DOHH2 (cell line): ENCODE measurements around the gene ZBTB7C.

ENCODE experiments used
- CTCF ChIP-seq: fragments of 200-600 bp; sonication (generic); IDR thresholded peaks from one replicate; pipeline ENCODE4 v1.5.1; 2014; ENCODE audit warnings: antibody characterized with exemption, mild to moderate bottlenecking, low read depth, low read length; ENCODE audit not compliant: poor library complexity, severe bottlenecking
- EZH2phosphoT487 ChIP-seq: fragments of 200-600 bp; sonication (generic); IDR thresholded peaks from 2 replicates; pipeline ENCODE4 v1.6.1; 2017; ENCODE audit warnings: borderline replicate concordance, mild to moderate bottlenecking, antibody characterized with exemption, low read length, moderate library complexity, mixed read lengths

GRCh38 chr18:48374423-48375149, 34.6 kb downstream of the ZBTB7C start:
- TF ChIP-seq EZH2phosphoT487 (no peak), CTCF (no peak)
